ENCODE results near the gene NOX3. TPM values are rescaled to one million over a fixed set of nuclear protein-coding genes. Genes with fewer than 3 reads are reported as not detected.

The NOX3 gene
- total RNA-seq, 1 donor from 2014 or later, result not detected

GRCh38 chr6:155354167-155354566, 101.5 kb downstream of the NOX3 start:
- H3K27ac ChIP-seq, result no peak overlapping the region
- no peak overlapping the region for H3K4me3 ChIP-seq
- ATAC-seq, result no peak
- no peaks in the 10 kb centered on the region for H3K27me3 ChIP-seq
- H3K4me1 ChIP-seq, result no peaks in the 10 kb centered on the region
- H3K9me3 ChIP-seq, result peaks cover 5% of the 10 kb centered on the region
- no peaks in the 10 kb centered on the region for H3K36me3 ChIP-seq
- TF ChIP-seq CTCF (IDR thresholded peaks at IDR 0.05), result no peak
- DNase-seq, result no peak
- intact Hi-C loops (cut with DNase I), result no loop called here

- no peak for TF ChIP-seq CTCF (IDR thresholded peaks at IDR 0.05)
- intact Hi-C loops (cut with DNase I), result no loop called here
- no peak overlapping the region for H3K27ac ChIP-seq
Measured at GRCh38 chr6:155352811-155353210, 102.8 kb downstream of the NOX3 start.

GRCh38 chr6:155352130-155352420, 103.6 kb downstream of the NOX3 start:
- Histone ChIP-seq H3K9me3 (peaks cover 5% of the 10 kb centered on the region), H3K27me3 (no peaks in the 10 kb centered on the region), H3K27ac (no peak overlapping the region), H3K4me3 (no peak overlapping the region), H3K4me1 (no peaks in the 10 kb centered on the region), H3K36me3 (no peaks in the 10 kb centered on the region)
- DNase-seq (no peak), ATAC-seq (no peak)
- TF ChIP-seq CTCF (IDR thresholded peaks at IDR 0.05), result no peak
- intact Hi-C loops (cut with DNase I), result no loop called here

More at GRCh38 chr6:155352811-155353210, 102.8 kb downstream of the NOX3 start:
- peaks cover 5% of the 10 kb centered on the region for H3K9me3 ChIP-seq
- no peaks in the 10 kb centered on the region for H3K36me3 ChIP-seq
- H3K27me3 ChIP-seq, result no peaks in the 10 kb centered on the region
- ATAC-seq (no peak), DNase-seq (no peak)
- no peaks in the 10 kb centered on the region for H3K4me1 ChIP-seq
- H3K4me3 ChIP-seq, result no peak overlapping the region

- no peak overlapping the region for H3K27ac ChIP-seq
Measured at GRCh38 chr6:155351273-155352129, 104.1 kb downstream of the NOX3 start.

GRCh38 chr6:155349956-155350355, 105.7 kb downstream of the NOX3 start:
- DNase-seq (no peak), ATAC-seq (no peak)
- Histone ChIP-seq H3K27ac (no peak overlapping the region), H3K4me3 (no peak overlapping the region), H3K27me3 (no peaks in the 10 kb centered on the region), H3K36me3 (no peaks in the 10 kb centered on the region), H3K9me3 (peaks cover 5% of the 10 kb centered on the region), H3K4me1 (no peaks in the 10 kb centered on the region)
- TF ChIP-seq CTCF (IDR thresholded peaks at IDR 0.05), result no peak
- intact Hi-C loops (cut with DNase I), result no loop called here

More at GRCh38 chr6:155351273-155352129, 104.1 kb downstream of the NOX3 start:
- Histone ChIP-seq H3K4me1 (no peaks in the 10 kb centered on the region), H3K27me3 (no peaks in the 10 kb centered on the region), H3K36me3 (no peaks in the 10 kb centered on the region), H3K4me3 (no peak overlapping the region), H3K9me3 (peaks cover 5% of the 10 kb centered on the region)
- DNase-seq, result no peak
- no peak for TF ChIP-seq CTCF (IDR thresholded peaks at IDR 0.05)
- intact Hi-C loops (cut with DNase I), result no loop called here
- ATAC-seq, result no peak

All from upper lobe of right lung (tissue), 1 donor.